Smooth muscle cell (in vitro differentiated cells): ENCODE results near the gene RBCK1. TPM values are rescaled to one million over a fixed set of nuclear protein-coding genes. Genes with fewer than 3 reads are reported as not detected.

Experiments
- DNase-seq: peaks from one replicate; lab custom pipeline; 2025; ENCODE audit not compliant: unreplicated experiment; lab: John Stamatoyannopoulos, UW
- H2AFZ ChIP-seq: fragments of 200-600 bp; sonication (generic); 2 replicates; pipeline ENCODE4 v1.6.0; 2016; ENCODE audit warnings: antibody characterized with exemption, low read depth, mild to moderate bottlenecking
- H3F3A ChIP-seq: fragments of 200-600 bp; sonication (generic); 2 replicates; pipeline ENCODE4 v1.6.0; 2017; ENCODE audit warnings: antibody characterized with exemption, low read depth
- H3K27ac ChIP-seq: fragments of 200-600 bp; sonication (generic); 2 replicates; pipeline ENCODE4 v1.5.1; 2016; ENCODE audit warnings: low read depth, mild to moderate bottlenecking
- H3K27me3 ChIP-seq: fragments of 200-600 bp; sonication (generic); 2 replicates; pipeline ENCODE4 v1.6.1; 2016; ENCODE audit warnings: low read depth, mild to moderate bottlenecking
- H3K36me3 ChIP-seq: fragments of 200-600 bp; sonication (generic); 2 replicates; pipeline ENCODE4 v1.5.1; 2016; ENCODE audit warnings: low read depth
- H3K4me1 ChIP-seq: fragments of 200-600 bp; sonication (generic); 2 replicates; pipeline ENCODE4 v1.5.1; 2016; ENCODE audit warnings: low read depth
- H3K4me2 ChIP-seq: fragments of 200-600 bp; sonication (generic); 2 replicates; pipeline ENCODE4 v1.6.0; 2016; ENCODE audit warnings: mild to moderate bottlenecking
- H3K4me3 ChIP-seq: fragments of 200-600 bp; sonication (generic); 2 replicates; pipeline ENCODE4 v1.5.1; 2016; ENCODE audit warnings: mild to moderate bottlenecking
- H3K79me2 ChIP-seq: fragments of 200-600 bp; sonication (generic); 2 replicates; pipeline ENCODE4 v1.6.0; 2016; ENCODE audit warnings: low read depth, mild to moderate bottlenecking
- H3K9ac ChIP-seq: fragments of 200-600 bp; sonication (generic); 2 replicates; pipeline ENCODE4 v1.6.0; 2016; ENCODE audit warnings: low read depth
- H3K9me3 ChIP-seq: fragments of 200-600 bp; sonication (generic); replicated peaks from 2 replicates; pipeline ENCODE4 v1.5.1; 2016; ENCODE audit warnings: low read depth
- H4K20me1 ChIP-seq: fragments of 200-600 bp; sonication (generic); 2 replicates; pipeline ENCODE4 v1.6.0; 2016; ENCODE audit warnings: low read depth
- WGBS: methylation state at CpG from one replicate; pipeline ENCODE4 v1.1.7; 2016; ENCODE audit warnings: low lambda C conversion rate; 5-methylcytosine and 5-hydroxymethylcytosine counted together
- polyA plus RNA-seq: library from polyadenylated mRNA; unstranded; fragments of >200 nt; fragmentation: Nextera tagmentation; extraction: Ambion mirVana; gene quantifications from 2 replicates; pipeline ENCODE4 v1.2.1, GENCODE V29; 2016
- total RNA-seq: library from RNA; depleted of rRNA; stranded (reverse); fragments of >200 nt; gene quantifications from 2 replicates; pipeline ENCODE4 v1.2.3, GENCODE V29; 2014
- TF ChIP-seq, protein P1 (sequence below): fragments of 200-600 bp; sonication (generic); IDR thresholded peaks from 2 replicates; pipeline ENCODE4 v1.5.1; 2017; ENCODE audit warnings: borderline replicate concordance, mild to moderate bottlenecking, antibody characterized with exemption; ENCODE audit not compliant: insufficient read depth, poor library complexity, severe bottlenecking

RBCK1 gene
- total and polyA plus RNA-seq, 2 experiments from 2014 or later = 43.0 to 53.9 TPM

DNA sequence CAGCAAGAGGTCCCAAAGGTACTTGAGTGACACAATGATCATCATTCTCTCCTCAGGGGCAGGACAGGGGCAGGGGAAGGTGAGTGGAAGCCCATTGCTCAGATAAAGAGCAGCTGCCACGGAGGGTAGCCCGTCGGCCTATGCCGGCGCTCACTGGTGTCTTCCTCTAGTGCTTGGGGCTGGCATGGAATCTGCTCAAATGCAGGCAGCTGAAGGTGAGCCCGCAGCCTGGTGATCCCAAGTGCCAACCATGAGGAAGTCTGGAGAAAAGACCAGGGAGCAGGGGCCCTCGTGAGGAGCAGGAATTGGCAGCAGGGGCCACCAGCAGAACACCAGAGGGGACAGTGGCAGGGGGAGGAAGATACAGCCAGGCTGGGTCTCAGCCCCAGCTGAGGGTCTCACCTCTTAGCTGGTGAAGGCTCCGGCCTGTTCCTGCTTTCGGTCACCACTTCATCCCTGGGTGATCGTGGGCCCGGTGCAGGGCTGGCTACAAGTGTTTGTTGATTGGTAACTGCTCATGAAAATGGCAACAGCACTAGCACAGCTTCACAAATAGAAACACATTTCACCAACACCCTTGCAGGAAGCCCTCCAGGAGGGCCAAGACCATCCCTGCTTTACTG is 24.7 kb downstream of the RBCK1 start:
- WGBS = 98% methylated on average over 11 of the region's 11 CpGs
- DNase-seq = no peak
- Histone ChIP-seq H3K9me3 (no peaks in the 10 kb centered on the region), H4K20me1 (peaks cover 8% of the 10 kb centered on the region), H3K4me2 (no peak overlapping the region), H3K36me3 (no peaks in the 10 kb centered on the region), H3K9ac (no peak overlapping the region), H3K4me1 (no peaks in the 10 kb centered on the region), H3K27me3 (no peaks in the 10 kb centered on the region), H3F3A (peaks cover 7% of the 10 kb centered on the region), H2AFZ (no peak overlapping the region), H3K4me3 (no peak overlapping the region), H3K79me2 (no peaks in the 10 kb centered on the region), H3K27ac (no peak overlapping the region)
- TF ChIP-seq, protein P1, sequence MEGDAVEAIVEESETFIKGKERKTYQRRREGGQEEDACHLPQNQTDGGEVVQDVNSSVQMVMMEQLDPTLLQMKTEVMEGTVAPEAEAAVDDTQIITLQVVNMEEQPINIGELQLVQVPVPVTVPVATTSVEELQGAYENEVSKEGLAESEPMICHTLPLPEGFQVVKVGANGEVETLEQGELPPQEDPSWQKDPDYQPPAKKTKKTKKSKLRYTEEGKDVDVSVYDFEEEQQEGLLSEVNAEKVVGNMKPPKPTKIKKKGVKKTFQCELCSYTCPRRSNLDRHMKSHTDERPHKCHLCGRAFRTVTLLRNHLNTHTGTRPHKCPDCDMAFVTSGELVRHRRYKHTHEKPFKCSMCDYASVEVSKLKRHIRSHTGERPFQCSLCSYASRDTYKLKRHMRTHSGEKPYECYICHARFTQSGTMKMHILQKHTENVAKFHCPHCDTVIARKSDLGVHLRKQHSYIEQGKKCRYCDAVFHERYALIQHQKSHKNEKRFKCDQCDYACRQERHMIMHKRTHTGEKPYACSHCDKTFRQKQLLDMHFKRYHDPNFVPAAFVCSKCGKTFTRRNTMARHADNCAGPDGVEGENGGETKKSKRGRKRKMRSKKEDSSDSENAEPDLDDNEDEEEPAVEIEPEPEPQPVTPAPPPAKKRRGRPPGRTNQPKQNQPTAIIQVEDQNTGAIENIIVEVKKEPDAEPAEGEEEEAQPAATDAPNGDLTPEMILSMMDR = no peak

DNA sequence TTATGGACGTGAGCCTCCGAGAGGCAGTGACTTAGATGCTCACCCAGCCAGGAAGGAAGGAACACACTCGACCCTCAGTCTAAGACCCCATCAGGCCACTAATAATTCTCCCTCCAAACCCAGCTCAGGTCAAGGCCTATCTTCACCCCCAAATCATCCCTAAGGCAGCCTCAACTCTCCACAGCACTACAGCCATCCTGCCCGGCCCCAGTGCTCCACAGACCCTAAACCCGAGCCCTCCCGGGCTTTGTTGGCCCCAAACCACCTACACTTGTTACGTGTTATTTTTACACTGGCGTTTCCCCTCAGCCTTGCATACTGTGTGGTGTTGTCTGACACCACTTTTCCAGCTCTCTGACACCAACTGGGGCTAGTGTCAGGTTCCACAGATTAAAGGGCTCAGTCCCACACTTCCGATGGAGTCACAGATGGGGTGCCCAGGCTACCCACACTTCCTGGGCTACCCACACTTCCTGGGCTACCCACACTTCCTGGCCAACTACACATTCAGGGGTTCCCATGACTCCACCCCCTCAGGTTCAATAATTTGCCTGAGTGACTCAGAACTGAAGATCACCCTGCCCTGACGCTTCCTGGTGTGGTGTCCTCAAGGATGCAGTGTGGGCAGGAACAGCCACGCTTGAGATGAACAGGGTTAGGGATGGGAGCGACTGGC is 25.3 kb downstream of the RBCK1 start:
- Histone ChIP-seq H4K20me1 (peaks cover 8% of the 10 kb centered on the region), H3K27me3 (no peaks in the 10 kb centered on the region), H3K4me1 (no peaks in the 10 kb centered on the region), H3K36me3 (no peaks in the 10 kb centered on the region), H3K27ac (no peak overlapping the region), H3K79me2 (no peaks in the 10 kb centered on the region), H3F3A (peaks cover 7% of the 10 kb centered on the region), H3K9me3 (no peaks in the 10 kb centered on the region), H2AFZ (no peak overlapping the region), H3K4me3 (no peak overlapping the region), H3K4me2 (no peak overlapping the region), H3K9ac (no peak overlapping the region)
- DNase-seq = no peak
- 87% methylated on average over 12 of the region's 12 CpGs for WGBS
- TF ChIP-seq, protein P1 = no peak

DNA sequence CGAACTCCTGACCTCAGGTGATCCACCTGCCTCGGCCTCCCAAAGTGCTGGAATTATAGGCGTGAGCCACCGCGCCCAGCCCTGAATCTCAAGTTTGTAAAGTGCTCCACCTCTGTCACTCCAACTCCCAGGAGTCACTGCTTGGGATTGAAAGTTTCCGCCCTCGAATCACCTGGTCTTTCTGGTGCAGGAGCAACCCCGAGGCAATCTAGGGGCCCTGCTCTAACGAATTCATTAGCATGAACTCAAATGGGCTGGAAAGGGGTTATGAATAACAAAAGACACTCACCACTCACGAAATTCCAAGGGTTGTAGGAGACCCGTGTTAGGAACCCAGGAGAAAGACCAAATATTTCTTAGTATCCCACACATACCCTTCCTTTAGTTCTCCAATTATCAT is 26.1 kb downstream of the RBCK1 start:
- TF ChIP-seq, protein P1 = no peak
- Histone ChIP-seq H3K4me1 (no peaks in the 10 kb centered on the region), H3K9me3 (no peaks in the 10 kb centered on the region), H3K36me3 (no peaks in the 10 kb centered on the region), H3K4me3 (no peak overlapping the region), H3K79me2 (no peaks in the 10 kb centered on the region), H3K27me3 (no peaks in the 10 kb centered on the region), H4K20me1 (peaks cover 8% of the 10 kb centered on the region), H3K9ac (no peak overlapping the region), H3K4me2 (no peak overlapping the region), H3F3A (peaks cover 7% of the 10 kb centered on the region), H2AFZ (no peak overlapping the region), H3K27ac (no peak overlapping the region)
- WGBS = 48% methylated on average over 11 of the region's 11 CpGs
- no peak for DNase-seq
